Panc1 (cell line): ENCODE data around the gene KCNA3. TPM values are rescaled to one million over a fixed set of nuclear protein-coding genes. Genes with fewer than 3 reads are reported as not detected.

Source experiments
- ATAC-seq: fragments of 200-7000 bp; cut with Tn5 transposase; 2 replicates; pipeline ENCODE4 v1.9.1; 2020; ENCODE audit warnings: mild to moderate bottlenecking, moderate library complexity
- BruUV-seq: library from RNA; stranded (reverse); fragments of 400-500 nt; replicated peaks from 2 replicates; lab custom pipeline; 2021; lab: Mats Ljungman, UMichigan
- CTCF ChIA-PET: fragments of 300-600 bp; sonication (Branson Sonifier 250); formaldehyde crosslinking; loops from one replicate; lab custom pipeline; 2022; ENCODE audit warnings: antibody characterized with exemption; lab: Charles Lee
- POLR2A ChIA-PET: fragments of 300-600 bp; sonication (Branson Sonifier 250); formaldehyde crosslinking; loops from one replicate; lab custom pipeline; 2022; ENCODE audit warnings: antibody characterized with exemption; lab: Charles Lee
- DNase-seq: peaks from one replicate; pipeline ENCODE4 v3.0.0-alpha.2; 2010; ENCODE audit warnings: low read depth, low spot score
- H3K27ac ChIP-seq: 2 replicates; pipeline ENCODE4 v1.5.1; 2011; ENCODE audit warnings: mild to moderate bottlenecking, low read length, inconsistent platforms
- H3K27me3 ChIP-seq: fragments of 200-500 bp; sonication (Bioruptor generic); 2 replicates; pipeline ENCODE4 v1.6.0; 2014; ENCODE audit warnings: low read length, inconsistent platforms; ENCODE audit not compliant: control insufficient read depth, insufficient read depth
- H3K36me3 ChIP-seq: fragments of 200-500 bp; sonication (Bioruptor generic); 2 replicates; pipeline ENCODE4 v1.5.1; 2014; ENCODE audit warnings: inconsistent platforms, mild to moderate bottlenecking, low read length, moderate library complexity; ENCODE audit not compliant: control insufficient read depth, insufficient read depth
- H3K4me1 ChIP-seq: 2 replicates; pipeline ENCODE4 v1.5.1; 2011; ENCODE audit warnings: inconsistent platforms, mild to moderate bottlenecking, low read length, moderate library complexity; ENCODE audit not compliant: control insufficient read depth, insufficient read depth
- H3K4me3 ChIP-seq, 2 experiments: 2 replicates each; pipeline ENCODE4 v1.5.1; 2011 to 2012; ENCODE audit warnings: low read depth in 2 of 2, low read length in 2 of 2, mild to moderate bottlenecking in 2 of 2, inconsistent platforms in 1 of 2, moderate library complexity in 1 of 2
- H3K9me3 ChIP-seq: fragments of 200-500 bp; sonication (Bioruptor generic); 2 replicates; pipeline ENCODE4 v1.5.1; 2014; ENCODE audit warnings: low read depth, mild to moderate bottlenecking, inconsistent platforms, low read length, moderate library complexity; ENCODE audit not compliant: control insufficient read depth, insufficient read depth
- POLR2AphosphoS5 ChIP-seq: IDR thresholded peaks from 2 replicates; pipeline ENCODE4 v1.6.1; 2012; ENCODE audit warnings: mild to moderate bottlenecking, low read depth, low read length, moderate library complexity
- SIN3A ChIP-seq: IDR thresholded peaks from 2 replicates; pipeline ENCODE4 v1.6.1; 2012; ENCODE audit warnings: low read depth, mild to moderate bottlenecking, low read length, moderate library complexity, borderline replicate concordance; ENCODE audit not compliant: insufficient read depth
- TCF7L2 ChIP-seq: IDR thresholded peaks from 2 replicates; pipeline ENCODE4 v1.6.1; 2011; ENCODE audit warnings: mild to moderate bottlenecking, low read depth, low read length, inconsistent platforms
- in situ Hi-C: cut with HindIII; loops from 2 replicates; pipeline ENCODE4 v1.10.0; 2016; ENCODE audit warnings: low sequenced_read_pairs, low pct_unique_long_range_greater_than_20kb
- intact Hi-C: fragments of 100-400 bp; cut with micrococcal nuclease; formaldehyde crosslinking; loops from one replicate; pipeline ENCODE4 v1.10.0; 2022; ENCODE audit not compliant: unreplicated experiment
- total RNA-seq: library from RNA; stranded (reverse); gene quantifications from one replicate; pipeline ENCODE4 v1.2.1, GENCODE V29; 2021; ENCODE audit not compliant: unreplicated experiment
- TF ChIP-seq, protein P1 (sequence below): fragments of 450-650 bp; IDR thresholded peaks from 2 replicates; pipeline ENCODE4 v1.5.1; 2017; ENCODE audit warnings: mild to moderate bottlenecking
- TF ChIP-seq, protein P2 (sequence below), 2 experiments: IDR thresholded peaks; 2 replicates each; pipeline ENCODE4 v1.6.1; 2011 to 2012; ENCODE audit warnings: low read depth in 2 of 2, control low read depth in 1 of 2, low read length in 1 of 2, mild to moderate bottlenecking in 1 of 2, moderate library complexity in 1 of 2; ENCODE audit not compliant: insufficient read depth in 1 of 2

KCNA3 gene
- total RNA-seq, 1 experiment from 2014 or later = not detected

DNA sequence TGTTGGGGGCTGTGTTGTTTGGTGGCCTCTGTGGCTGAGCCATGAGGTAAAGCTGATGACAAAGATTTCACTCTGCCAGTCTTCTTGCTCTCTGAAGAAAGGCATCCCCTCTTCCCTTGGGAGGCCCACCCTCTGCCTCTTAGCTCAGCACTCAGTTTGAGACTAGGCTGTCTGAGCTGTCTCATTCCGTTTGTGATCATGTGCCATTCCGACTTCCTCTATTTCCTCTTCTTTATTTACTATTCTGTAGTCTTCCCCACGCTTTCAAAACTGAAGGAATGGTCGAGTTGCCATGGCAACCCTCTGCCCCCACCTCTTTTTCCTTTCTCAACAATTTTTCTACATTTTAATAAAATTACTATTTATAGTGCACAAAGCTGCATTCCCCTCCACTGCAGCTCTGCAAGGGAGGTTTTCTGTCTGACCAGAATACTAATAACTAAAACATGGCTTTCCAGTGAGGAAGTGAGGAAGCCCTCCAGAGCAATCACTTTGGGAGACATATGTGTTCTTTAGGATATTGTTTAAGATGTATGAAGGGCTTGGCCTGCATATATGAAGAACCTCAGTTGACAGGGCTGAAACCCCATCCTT lies 30.8 kb downstream of the KCNA3 start:
- ATAC-seq = no peak
- no peaks in the 10 kb centered on the region for H3K4me1 ChIP-seq
- H3K9me3 ChIP-seq = no peaks in the 10 kb centered on the region
- no peak overlapping the region for H3K4me3 ChIP-seq
- TF ChIP-seq, protein P1, sequence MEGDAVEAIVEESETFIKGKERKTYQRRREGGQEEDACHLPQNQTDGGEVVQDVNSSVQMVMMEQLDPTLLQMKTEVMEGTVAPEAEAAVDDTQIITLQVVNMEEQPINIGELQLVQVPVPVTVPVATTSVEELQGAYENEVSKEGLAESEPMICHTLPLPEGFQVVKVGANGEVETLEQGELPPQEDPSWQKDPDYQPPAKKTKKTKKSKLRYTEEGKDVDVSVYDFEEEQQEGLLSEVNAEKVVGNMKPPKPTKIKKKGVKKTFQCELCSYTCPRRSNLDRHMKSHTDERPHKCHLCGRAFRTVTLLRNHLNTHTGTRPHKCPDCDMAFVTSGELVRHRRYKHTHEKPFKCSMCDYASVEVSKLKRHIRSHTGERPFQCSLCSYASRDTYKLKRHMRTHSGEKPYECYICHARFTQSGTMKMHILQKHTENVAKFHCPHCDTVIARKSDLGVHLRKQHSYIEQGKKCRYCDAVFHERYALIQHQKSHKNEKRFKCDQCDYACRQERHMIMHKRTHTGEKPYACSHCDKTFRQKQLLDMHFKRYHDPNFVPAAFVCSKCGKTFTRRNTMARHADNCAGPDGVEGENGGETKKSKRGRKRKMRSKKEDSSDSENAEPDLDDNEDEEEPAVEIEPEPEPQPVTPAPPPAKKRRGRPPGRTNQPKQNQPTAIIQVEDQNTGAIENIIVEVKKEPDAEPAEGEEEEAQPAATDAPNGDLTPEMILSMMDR = no peak
- TF ChIP-seq, protein P2, sequence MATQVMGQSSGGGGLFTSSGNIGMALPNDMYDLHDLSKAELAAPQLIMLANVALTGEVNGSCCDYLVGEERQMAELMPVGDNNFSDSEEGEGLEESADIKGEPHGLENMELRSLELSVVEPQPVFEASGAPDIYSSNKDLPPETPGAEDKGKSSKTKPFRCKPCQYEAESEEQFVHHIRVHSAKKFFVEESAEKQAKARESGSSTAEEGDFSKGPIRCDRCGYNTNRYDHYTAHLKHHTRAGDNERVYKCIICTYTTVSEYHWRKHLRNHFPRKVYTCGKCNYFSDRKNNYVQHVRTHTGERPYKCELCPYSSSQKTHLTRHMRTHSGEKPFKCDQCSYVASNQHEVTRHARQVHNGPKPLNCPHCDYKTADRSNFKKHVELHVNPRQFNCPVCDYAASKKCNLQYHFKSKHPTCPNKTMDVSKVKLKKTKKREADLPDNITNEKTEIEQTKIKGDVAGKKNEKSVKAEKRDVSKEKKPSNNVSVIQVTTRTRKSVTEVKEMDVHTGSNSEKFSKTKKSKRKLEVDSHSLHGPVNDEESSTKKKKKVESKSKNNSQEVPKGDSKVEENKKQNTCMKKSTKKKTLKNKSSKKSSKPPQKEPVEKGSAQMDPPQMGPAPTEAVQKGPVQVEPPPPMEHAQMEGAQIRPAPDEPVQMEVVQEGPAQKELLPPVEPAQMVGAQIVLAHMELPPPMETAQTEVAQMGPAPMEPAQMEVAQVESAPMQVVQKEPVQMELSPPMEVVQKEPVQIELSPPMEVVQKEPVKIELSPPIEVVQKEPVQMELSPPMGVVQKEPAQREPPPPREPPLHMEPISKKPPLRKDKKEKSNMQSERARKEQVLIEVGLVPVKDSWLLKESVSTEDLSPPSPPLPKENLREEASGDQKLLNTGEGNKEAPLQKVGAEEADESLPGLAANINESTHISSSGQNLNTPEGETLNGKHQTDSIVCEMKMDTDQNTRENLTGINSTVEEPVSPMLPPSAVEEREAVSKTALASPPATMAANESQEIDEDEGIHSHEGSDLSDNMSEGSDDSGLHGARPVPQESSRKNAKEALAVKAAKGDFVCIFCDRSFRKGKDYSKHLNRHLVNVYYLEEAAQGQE (IDR thresholded peaks at IDR 0.05; ENCODE audit: insufficient read depth in 1 of 2, low read depth in 2 of 2, low read length in 1 of 2) = no peak
- TF ChIP-seq TCF7L2 (no peak), SIN3A (no peak), POLR2AphosphoS5 (no peak)
- no TSS peak for BruUV-seq
- no peak for DNase-seq
- H3K36me3 ChIP-seq = no peaks in the 10 kb centered on the region
- CTCF ChIA-PET = no interaction called here
- H3K27me3 ChIP-seq = peaks cover 15% of the 10 kb centered on the region
- in situ Hi-C loops (no loop called here), intact Hi-C loops (no loop called here)
- POLR2A ChIA-PET = no interaction called here
- H3K27ac ChIP-seq = no peak overlapping the region

GRCh38 chr1:110639724-110640386 lies 34.9 kb downstream of the KCNA3 start:
- Histone ChIP-seq H3K27ac (no peak overlapping the region), H3K36me3 (no peaks in the 10 kb centered on the region), H3K4me1 (no peaks in the 10 kb centered on the region), H3K4me3 (no peak overlapping the region), H3K9me3 (no peaks in the 10 kb centered on the region), H3K27me3 (no peaks in the 10 kb centered on the region; the same call in 1 of the 2 replicates)
- ChIA-PET CTCF (interaction anchor here (0.7 kb wide), 1 partner anchor 144 kb away, joined by 5 read pairs; no protein-coding TSS in a partner anchor), POLR2A (no interaction called here)
- in situ Hi-C loops (no loop called here), intact Hi-C loops (no loop called here)
- DNase-seq (no peak), ATAC-seq (no peak)
- BruUV-seq = no TSS peak
- TF ChIP-seq POLR2AphosphoS5 = no peak

DNA sequence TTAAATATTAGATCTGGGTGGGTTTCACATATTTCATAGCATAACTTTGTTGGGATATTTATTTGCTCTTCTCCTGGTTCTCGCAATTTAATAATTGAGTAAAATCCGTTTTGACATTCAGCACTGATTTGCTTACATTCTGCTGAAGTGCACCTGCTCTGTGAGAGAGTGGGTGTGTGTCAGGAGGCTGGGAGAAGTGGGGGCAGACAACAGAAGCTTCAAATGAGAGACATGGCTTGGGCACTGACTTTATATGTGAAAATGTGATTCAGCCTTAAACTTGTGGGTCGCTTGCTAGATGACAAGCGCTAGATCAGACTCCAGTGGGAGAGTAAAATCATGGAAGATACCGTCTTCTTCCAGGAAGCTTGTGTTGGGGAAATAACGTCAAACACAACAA lies 36.2 kb downstream of the KCNA3 start:
- Histone ChIP-seq H3K27ac (no peak overlapping the region), H3K9me3 (no peaks in the 10 kb centered on the region), H3K27me3 (no peaks in the 10 kb centered on the region), H3K4me3 (no peak overlapping the region), H3K36me3 (no peaks in the 10 kb centered on the region), H3K4me1 (no peaks in the 10 kb centered on the region)
- no TSS peak for BruUV-seq
- DNase-seq (no peak), ATAC-seq (no peak)
- ChIA-PET POLR2A (no interaction called here), CTCF (no interaction called here)
- intact Hi-C loops (no loop called here), in situ Hi-C loops (no loop called here)
- no peak for TF ChIP-seq SIN3A
- no peak for TF ChIP-seq TCF7L2
- TF ChIP-seq, protein P2 (IDR thresholded peaks at IDR 0.05; ENCODE audit: insufficient read depth in 1 of 2, low read depth in 2 of 2, low read length in 1 of 2) = no peak
- no peak for TF ChIP-seq POLR2AphosphoS5
- TF ChIP-seq, protein P1 = no peak
